ENCODE results near the gene CNTNAP2.

DNA sequence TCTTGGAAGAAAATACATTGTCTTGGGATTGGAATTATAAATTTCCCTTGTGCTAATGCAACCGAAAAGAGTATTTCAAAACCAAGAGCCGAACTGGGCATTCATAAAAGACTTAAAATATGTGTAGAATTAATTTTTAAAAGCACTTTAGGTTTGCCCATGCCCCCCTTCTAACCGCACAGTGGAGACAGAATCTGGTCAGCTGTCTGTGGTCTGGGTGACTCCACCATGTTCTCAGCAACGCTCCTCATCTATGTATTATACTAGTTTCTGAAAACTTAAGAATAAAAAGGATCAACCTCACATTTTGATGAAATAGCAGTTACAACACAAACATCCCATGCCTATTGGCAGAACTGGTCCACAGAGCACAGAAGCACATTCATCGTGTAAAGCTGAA, 2281.4 kb downstream of the CNTNAP2 start:
- TF ChIP-seq, protein P1, sequence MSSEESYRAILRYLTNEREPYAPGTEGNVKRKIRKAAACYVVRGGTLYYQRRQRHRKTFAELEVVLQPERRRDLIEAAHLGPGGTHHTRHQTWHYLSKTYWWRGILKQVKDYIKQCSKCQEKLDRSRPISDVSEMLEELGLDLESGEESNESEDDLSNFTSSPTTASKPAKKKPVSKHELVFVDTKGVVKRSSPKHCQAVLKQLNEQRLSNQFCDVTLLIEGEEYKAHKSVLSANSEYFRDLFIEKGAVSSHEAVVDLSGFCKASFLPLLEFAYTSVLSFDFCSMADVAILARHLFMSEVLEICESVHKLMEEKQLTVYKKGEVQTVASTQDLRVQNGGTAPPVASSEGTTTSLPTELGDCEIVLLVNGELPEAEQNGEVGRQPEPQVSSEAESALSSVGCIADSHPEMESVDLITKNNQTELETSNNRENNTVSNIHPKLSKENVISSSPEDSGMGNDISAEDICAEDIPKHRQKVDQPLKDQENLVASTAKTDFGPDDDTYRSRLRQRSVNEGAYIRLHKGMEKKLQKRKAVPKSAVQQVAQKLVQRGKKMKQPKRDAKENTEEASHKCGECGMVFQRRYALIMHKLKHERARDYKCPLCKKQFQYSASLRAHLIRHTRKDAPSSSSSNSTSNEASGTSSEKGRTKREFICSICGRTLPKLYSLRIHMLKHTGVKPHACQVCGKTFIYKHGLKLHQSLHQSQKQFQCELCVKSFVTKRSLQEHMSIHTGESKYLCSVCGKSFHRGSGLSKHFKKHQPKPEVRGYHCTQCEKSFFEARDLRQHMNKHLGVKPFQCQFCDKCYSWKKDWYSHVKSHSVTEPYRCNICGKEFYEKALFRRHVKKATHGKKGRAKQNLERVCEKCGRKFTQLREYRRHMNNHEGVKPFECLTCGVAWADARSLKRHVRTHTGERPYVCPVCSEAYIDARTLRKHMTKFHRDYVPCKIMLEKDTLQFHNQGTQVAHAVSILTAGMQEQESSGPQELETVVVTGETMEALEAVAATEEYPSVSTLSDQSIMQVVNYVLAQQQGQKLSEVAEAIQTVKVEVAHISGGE (CRISPR knock-in tag; IDR thresholded peaks at IDR 0.05), result no peak
- no peak for TF ChIP-seq EGR1 (conservative IDR thresholded peaks at IDR 0.05)
- TF ChIP-seq BRCA1 (IDR thresholded peaks at IDR 0.05), result no peak
- TF ChIP-seq BRCA1 (CRISPR knock-in tag; IDR thresholded peaks at IDR 0.05), result no peak
- TF ChIP-seq SREBF2 (CRISPR knock-in tag; IDR thresholded peaks at IDR 0.05), result no peak
- TF ChIP-seq, protein P2, sequence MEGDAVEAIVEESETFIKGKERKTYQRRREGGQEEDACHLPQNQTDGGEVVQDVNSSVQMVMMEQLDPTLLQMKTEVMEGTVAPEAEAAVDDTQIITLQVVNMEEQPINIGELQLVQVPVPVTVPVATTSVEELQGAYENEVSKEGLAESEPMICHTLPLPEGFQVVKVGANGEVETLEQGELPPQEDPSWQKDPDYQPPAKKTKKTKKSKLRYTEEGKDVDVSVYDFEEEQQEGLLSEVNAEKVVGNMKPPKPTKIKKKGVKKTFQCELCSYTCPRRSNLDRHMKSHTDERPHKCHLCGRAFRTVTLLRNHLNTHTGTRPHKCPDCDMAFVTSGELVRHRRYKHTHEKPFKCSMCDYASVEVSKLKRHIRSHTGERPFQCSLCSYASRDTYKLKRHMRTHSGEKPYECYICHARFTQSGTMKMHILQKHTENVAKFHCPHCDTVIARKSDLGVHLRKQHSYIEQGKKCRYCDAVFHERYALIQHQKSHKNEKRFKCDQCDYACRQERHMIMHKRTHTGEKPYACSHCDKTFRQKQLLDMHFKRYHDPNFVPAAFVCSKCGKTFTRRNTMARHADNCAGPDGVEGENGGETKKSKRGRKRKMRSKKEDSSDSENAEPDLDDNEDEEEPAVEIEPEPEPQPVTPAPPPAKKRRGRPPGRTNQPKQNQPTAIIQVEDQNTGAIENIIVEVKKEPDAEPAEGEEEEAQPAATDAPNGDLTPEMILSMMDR (IDR thresholded peaks at IDR 0.05 in 2 of 3, conservative IDR thresholded peaks at IDR 0.05 in 1 of 3; ENCODE audit: insufficient read depth in 2 of 3, low read depth in 1 of 3, low read length in 3 of 3), result no peak
